HL-60 (cell line): ENCODE data around the gene TTC28.

Experiments used
- DNase-seq, 2 experiments: peaks; one replicate each; pipeline ENCODE4 v3.0.0-alpha.2; 2010 to 2020; ENCODE audit warnings: low read depth in 1 of 2, low spot score in 1 of 2
- H3K27ac ChIP-seq: fragments of 250-450 bp; sonication (Bioruptor Pico); replicated peaks from 2 replicates; pipeline ENCODE4 v1.5.1; 2020; ENCODE audit warnings: mild to moderate bottlenecking, moderate library complexity
- H3K27me3 ChIP-seq: fragments of 250-450 bp; sonication (Bioruptor Pico); 2 replicates; pipeline ENCODE4 v1.5.1; 2021; ENCODE audit warnings: mild to moderate bottlenecking, moderate library complexity; ENCODE audit not compliant: insufficient read depth, poor library complexity, severe bottlenecking
- H3K4me3 ChIP-seq: replicated peaks from 2 replicates; pipeline ENCODE4 v1.5.1; 2011; ENCODE audit warnings: mild to moderate bottlenecking, control low read depth, low read length; ENCODE audit not compliant: insufficient read depth
- CTCF ChIP-seq: IDR thresholded peaks from one replicate; pipeline ENCODE4 v1.5.1; 2011; ENCODE audit warnings: low read length, control low read depth, inconsistent platforms; ENCODE audit not compliant: insufficient read depth
- GABPA ChIP-seq: IDR thresholded peaks from 2 replicates; pipeline ENCODE4 v1.6.1; 2012; ENCODE audit warnings: low read depth
- POLR2AphosphoS5 ChIP-seq: IDR thresholded peaks from 2 replicates; pipeline ENCODE4 v1.6.1; 2012; ENCODE audit warnings: low read depth
- SPI1 ChIP-seq: IDR thresholded peaks from 2 replicates; pipeline ENCODE4 v1.6.1; 2012; ENCODE audit warnings: low read depth, mild to moderate bottlenecking, borderline replicate concordance
- TF ChIP-seq, protein P1 (sequence below): IDR thresholded peaks from 2 replicates; pipeline ENCODE4 v1.6.1; 2012; ENCODE audit warnings: low read depth; ENCODE audit not compliant: insufficient replicate concordance

TTC28 gene

GRCh38 chr22:27947448-27947847 is 732.2 kb downstream of the TTC28 start:
- H3K27ac ChIP-seq = no peak overlapping the region
- no peak for DNase-seq
- H3K27me3 ChIP-seq = no peaks in the 10 kb centered on the region
- no peak overlapping the region for H3K4me3 ChIP-seq
- TF ChIP-seq POLR2AphosphoS5 (no peak), CTCF (no peak), SPI1 (no peak), GABPA (no peak)
- TF ChIP-seq, protein P1, sequence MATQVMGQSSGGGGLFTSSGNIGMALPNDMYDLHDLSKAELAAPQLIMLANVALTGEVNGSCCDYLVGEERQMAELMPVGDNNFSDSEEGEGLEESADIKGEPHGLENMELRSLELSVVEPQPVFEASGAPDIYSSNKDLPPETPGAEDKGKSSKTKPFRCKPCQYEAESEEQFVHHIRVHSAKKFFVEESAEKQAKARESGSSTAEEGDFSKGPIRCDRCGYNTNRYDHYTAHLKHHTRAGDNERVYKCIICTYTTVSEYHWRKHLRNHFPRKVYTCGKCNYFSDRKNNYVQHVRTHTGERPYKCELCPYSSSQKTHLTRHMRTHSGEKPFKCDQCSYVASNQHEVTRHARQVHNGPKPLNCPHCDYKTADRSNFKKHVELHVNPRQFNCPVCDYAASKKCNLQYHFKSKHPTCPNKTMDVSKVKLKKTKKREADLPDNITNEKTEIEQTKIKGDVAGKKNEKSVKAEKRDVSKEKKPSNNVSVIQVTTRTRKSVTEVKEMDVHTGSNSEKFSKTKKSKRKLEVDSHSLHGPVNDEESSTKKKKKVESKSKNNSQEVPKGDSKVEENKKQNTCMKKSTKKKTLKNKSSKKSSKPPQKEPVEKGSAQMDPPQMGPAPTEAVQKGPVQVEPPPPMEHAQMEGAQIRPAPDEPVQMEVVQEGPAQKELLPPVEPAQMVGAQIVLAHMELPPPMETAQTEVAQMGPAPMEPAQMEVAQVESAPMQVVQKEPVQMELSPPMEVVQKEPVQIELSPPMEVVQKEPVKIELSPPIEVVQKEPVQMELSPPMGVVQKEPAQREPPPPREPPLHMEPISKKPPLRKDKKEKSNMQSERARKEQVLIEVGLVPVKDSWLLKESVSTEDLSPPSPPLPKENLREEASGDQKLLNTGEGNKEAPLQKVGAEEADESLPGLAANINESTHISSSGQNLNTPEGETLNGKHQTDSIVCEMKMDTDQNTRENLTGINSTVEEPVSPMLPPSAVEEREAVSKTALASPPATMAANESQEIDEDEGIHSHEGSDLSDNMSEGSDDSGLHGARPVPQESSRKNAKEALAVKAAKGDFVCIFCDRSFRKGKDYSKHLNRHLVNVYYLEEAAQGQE = no peak

DNA sequence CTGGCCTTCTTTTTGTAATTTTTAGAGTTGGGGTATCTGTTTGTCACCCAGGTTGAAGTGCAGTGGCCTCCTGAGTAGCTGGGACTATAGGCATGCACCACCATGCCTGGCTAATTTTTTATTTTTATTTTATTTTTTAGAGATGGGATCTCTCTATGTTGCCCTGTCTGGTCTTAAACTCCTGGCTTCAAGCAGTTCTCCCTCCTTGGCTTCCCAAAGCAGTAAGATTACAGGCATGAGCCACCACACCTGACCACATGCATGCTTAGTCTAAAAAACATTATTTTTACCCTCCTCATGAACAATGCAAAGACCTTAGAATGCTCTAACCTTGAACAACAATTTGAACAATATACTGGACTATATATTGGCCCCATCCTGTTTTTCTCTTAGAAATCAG is 738.5 kb downstream of the TTC28 start:
- TF ChIP-seq CTCF = no peak
- no peak for TF ChIP-seq POLR2AphosphoS5
- TF ChIP-seq GABPA = no peak
- TF ChIP-seq SPI1 = no peak
- TF ChIP-seq, protein P1 = no peak
- Histone ChIP-seq H3K27me3 (no peaks in the 10 kb centered on the region), H3K27ac (no peak overlapping the region), H3K4me3 (no peak overlapping the region)
- no peak for DNase-seq

DNA sequence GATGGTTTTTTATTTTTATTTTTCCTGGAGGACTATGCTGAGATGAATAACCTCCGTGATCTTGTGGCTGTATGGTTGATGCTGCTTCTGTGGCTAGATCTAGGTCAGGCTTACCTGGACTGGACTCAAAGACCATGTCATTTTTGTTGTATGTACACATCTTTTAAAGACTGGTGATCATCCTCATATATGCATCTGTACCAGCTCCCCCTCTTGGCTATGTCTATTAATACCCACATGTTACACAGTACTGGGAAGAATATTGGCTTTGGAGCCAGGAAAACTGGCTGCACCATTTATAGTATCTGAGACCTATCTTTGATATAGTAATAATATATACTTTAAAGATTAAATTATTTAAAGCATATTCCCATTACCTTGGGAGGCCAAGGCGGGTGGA is 742.2 kb downstream of the TTC28 start:
- H3K27ac ChIP-seq = no peak overlapping the region
- DNase-seq = no peak
- H3K4me3 ChIP-seq = no peak overlapping the region
- no peaks in the 10 kb centered on the region for H3K27me3 ChIP-seq
- TF ChIP-seq, protein P1 = no peak
- TF ChIP-seq SPI1 (no peak), CTCF (no peak), GABPA (no peak), POLR2AphosphoS5 (no peak)
